Measurements from ENCODE around the gene FCHO2. TPM values are rescaled to one million over a fixed set of nuclear protein-coding genes. Genes with fewer than 3 reads are reported as not detected.
A peak's percentile ranks its signal among the peaks of the same experiment; 100 is the strongest.
"Not testable (repeated sequence)": the region's sequence is repeated elsewhere in the genome, so short reads cannot be mapped to it uniquely, and the experiment has no call there.

The FCHO2 gene
- total RNA-seq, 1 donor from 2014 or later = 32.4 TPM

DNA sequence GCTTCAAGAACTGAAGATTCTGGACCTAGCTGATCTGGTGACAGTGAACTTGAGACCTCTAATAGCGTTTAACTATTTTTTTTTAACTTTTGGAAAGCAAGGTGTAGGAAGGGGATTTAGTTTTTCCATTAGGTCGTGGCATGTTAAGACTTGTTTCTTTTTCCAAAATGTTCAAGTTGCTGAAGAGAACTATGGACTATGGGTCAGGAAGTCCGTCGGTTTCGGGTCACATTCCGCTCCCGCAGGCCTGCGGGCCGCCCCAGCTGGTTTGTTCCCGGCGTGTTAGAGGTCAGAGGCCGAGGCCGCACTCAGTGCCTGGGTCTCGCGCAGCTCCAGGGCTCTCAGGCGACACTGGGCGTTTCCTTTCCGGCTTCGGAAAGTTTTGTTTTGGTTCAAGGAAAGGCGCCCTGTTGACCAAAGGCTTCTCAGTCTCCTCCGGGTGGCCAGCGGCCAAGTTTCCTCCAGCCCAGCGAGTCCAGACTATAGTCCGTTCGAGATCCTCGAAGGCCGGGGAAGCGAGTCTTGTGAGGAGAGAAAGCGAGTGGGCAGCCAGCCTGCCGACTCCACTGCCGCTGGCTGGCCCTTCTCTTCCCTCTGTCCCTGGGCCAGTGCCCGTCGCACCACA is 586 bp upstream of the FCHO2 start:
- Histone ChIP-seq H3K27me3 (ENCODE audit: control insufficient read depth in 3 of 3, insufficient read depth in 3 of 3, low read length in 3 of 3) (no peaks in the 10 kb centered on the region), H3K9me3 (ENCODE audit: control insufficient read depth in 3 of 3, low read length in 3 of 3) (no peaks in the 10 kb centered on the region), H3K4me3 (ENCODE audit: low read length in 3 of 3) (peak overlapping the region; percentile 90 to 92 (median 90)), H3K9ac (ENCODE audit: low read depth in 1 of 3, low read length in 3 of 3) (peak overlapping the region; percentile 85 to 91 (median 88)), H3K27ac (ENCODE audit: low read depth, low read length) (peak overlapping the region; percentile 96), H3K36me3 (ENCODE audit: control insufficient read depth in 3 of 3, insufficient read depth in 3 of 3, low read length in 3 of 3) (no peaks in the 10 kb centered on the region), H3K4me1 (ENCODE audit: control insufficient read depth in 3 of 3, insufficient read depth in 3 of 3, low read length in 3 of 3) (peaks cover 14 to 21% (median 16%) of the 10 kb centered on the region in 3 donors)

GRCh38 chr5:72956324-72957140 is 691 bp downstream of the FCHO2 start:
- peaks cover 14 to 21% (median 16%) of the 10 kb centered on the region in 3 donors for H3K4me1 ChIP-seq (ENCODE audit: control insufficient read depth in 3 of 3, insufficient read depth in 3 of 3, low read length in 3 of 3)
- H3K36me3 ChIP-seq (ENCODE audit: control insufficient read depth in 3 of 3, insufficient read depth in 3 of 3, low read length in 3 of 3) = no peaks in the 10 kb centered on the region
- H3K27ac ChIP-seq (ENCODE audit: low read depth, low read length) = peak overlapping the region; percentile 96
- peak overlapping the region; percentile 90 to 92 (median 90) for H3K4me3 ChIP-seq (ENCODE audit: low read length in 3 of 3)
- no peaks in the 10 kb centered on the region for H3K9me3 ChIP-seq (ENCODE audit: control insufficient read depth in 3 of 3, low read length in 3 of 3)
- no peaks in the 10 kb centered on the region for H3K27me3 ChIP-seq (ENCODE audit: control insufficient read depth in 3 of 3, insufficient read depth in 3 of 3, low read length in 3 of 3)
- peak overlapping the region; percentile 85 to 91 (median 90) for H3K9ac ChIP-seq (ENCODE audit: low read depth in 1 of 3, low read length in 3 of 3)

DNA sequence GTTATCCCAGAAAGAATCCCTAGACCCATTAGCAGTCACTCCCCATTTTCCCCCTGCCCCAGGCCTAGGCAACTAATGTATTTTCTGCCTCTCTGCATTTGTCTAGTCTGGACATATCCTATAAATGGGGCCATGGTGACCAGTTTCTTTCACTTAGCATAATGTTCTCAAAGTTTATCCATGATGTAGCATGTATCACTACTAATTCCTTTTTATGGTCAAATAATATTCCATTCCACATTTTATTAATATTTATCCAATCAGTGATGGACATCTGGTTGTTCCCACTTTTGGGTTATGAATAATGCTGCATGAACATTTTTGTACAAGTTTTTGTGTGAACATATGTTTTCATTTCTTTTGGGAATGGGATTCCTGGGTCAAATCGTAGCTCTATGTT is 1.5 kb downstream of the FCHO2 start:
- peak overlapping the region; percentile 96 for H3K27ac ChIP-seq (ENCODE audit: low read depth, low read length)
- peak overlapping the region; percentile 90 to 92 (median 90) for H3K4me3 ChIP-seq (ENCODE audit: low read length in 3 of 3)
- H3K36me3 ChIP-seq (ENCODE audit: control insufficient read depth in 3 of 3, insufficient read depth in 3 of 3, low read length in 3 of 3) = no peaks in the 10 kb centered on the region
- peak overlapping the region; percentile 85 to 91 (median 90) for H3K9ac ChIP-seq (ENCODE audit: low read depth in 1 of 3, low read length in 3 of 3)
- H3K27me3 ChIP-seq (ENCODE audit: control insufficient read depth in 3 of 3, insufficient read depth in 3 of 3, low read length in 3 of 3) = no peaks in the 10 kb centered on the region
- peaks cover 14 to 21% (median 16%) of the 10 kb centered on the region in 3 donors for H3K4me1 ChIP-seq (ENCODE audit: control insufficient read depth in 3 of 3, insufficient read depth in 3 of 3, low read length in 3 of 3)
- no peaks in the 10 kb centered on the region for H3K9me3 ChIP-seq (ENCODE audit: control insufficient read depth in 3 of 3, low read length in 3 of 3)

DNA sequence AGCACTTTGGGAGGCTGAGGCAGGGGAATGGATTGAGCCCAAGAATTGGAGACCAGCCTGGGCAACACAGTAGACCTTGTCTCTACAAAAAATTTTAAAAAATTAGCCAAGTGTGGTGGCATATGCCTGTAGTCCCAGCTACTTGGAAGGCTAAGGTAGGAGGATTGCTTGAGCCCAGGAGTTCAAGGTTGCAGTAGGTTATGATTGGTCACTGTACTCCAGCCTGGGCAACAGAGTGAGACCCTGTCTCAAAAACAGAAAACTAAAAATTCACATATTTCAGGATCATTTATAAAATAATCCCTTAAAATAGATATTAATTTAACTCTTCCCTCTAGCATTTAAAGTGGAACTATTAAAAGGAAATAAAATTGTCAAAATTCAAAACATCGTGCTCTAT is 3.4 kb downstream of the FCHO2 start:
- Histone ChIP-seq H3K27me3 (ENCODE audit: control insufficient read depth in 3 of 3, insufficient read depth in 3 of 3, low read length in 3 of 3) (no peaks in the 10 kb centered on the region), H3K36me3 (ENCODE audit: control insufficient read depth in 3 of 3, insufficient read depth in 3 of 3, low read length in 3 of 3) (no peaks in the 10 kb centered on the region), H3K9me3 (ENCODE audit: control insufficient read depth in 3 of 3, low read length in 3 of 3) (no peaks in the 10 kb centered on the region), H3K4me3 (ENCODE audit: low read length in 3 of 3) (no peak overlapping the region), H3K27ac (ENCODE audit: low read depth, low read length) (no peak overlapping the region), H3K4me1 (ENCODE audit: control insufficient read depth in 3 of 3, insufficient read depth in 3 of 3, low read length in 3 of 3) (peaks cover 14 to 18% (median 16%) of the 10 kb centered on the region in 3 donors), H3K9ac (ENCODE audit: low read depth in 1 of 3, low read length in 3 of 3) (no peak overlapping the region)

GRCh38 chr5:72974481-72974880 is 18.6 kb downstream of the FCHO2 start:
- not testable (repeated sequence) for H3K9me3 ChIP-seq (ENCODE audit: control insufficient read depth in 3 of 3, low read length in 3 of 3); H3K4me1 ChIP-seq (ENCODE audit: control insufficient read depth in 3 of 3, insufficient read depth in 3 of 3, low read length in 3 of 3); H3K27ac ChIP-seq (ENCODE audit: low read depth, low read length); H3K36me3 ChIP-seq (ENCODE audit: control insufficient read depth in 3 of 3, insufficient read depth in 3 of 3, low read length in 3 of 3); H3K9ac ChIP-seq (ENCODE audit: low read depth in 1 of 3, low read length in 3 of 3); H3K27me3 ChIP-seq (ENCODE audit: control insufficient read depth in 3 of 3, insufficient read depth in 3 of 3, low read length in 3 of 3); H3K4me3 ChIP-seq (ENCODE audit: low read length in 3 of 3)

GRCh38 chr5:72976810-72977209 is 21.0 kb downstream of the FCHO2 start:
- H3K27me3 ChIP-seq (ENCODE audit: control insufficient read depth in 3 of 3, insufficient read depth in 3 of 3, low read length in 3 of 3); H3K36me3 ChIP-seq (ENCODE audit: control insufficient read depth in 3 of 3, insufficient read depth in 3 of 3, low read length in 3 of 3); H3K4me3 ChIP-seq (ENCODE audit: low read length in 3 of 3); H3K9ac ChIP-seq (ENCODE audit: low read depth in 1 of 3, low read length in 3 of 3); H3K27ac ChIP-seq (ENCODE audit: low read depth, low read length); H3K9me3 ChIP-seq (ENCODE audit: control insufficient read depth in 3 of 3, low read length in 3 of 3); H3K4me1 ChIP-seq (ENCODE audit: control insufficient read depth in 3 of 3, insufficient read depth in 3 of 3, low read length in 3 of 3): not testable (repeated sequence)

DNA sequence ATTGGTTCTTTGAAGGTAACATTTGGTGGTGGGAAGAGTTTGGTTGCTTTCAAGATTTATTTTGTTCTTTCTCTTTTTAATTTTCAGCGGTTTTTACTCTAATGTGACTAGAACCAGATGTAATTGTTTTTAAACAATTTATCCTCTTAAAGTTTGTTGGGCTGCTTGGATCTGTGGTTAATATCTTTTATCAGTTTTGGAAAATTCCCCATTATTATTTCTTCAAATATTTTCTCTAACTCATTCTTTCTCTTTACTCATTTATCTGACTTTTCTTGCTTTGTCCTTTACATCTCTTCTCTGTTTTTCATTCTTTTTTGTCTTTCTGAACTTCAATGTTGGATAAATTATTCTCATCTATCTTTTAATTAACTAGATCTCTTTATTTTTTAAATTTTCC is 29.9 kb downstream of the FCHO2 start:
- Histone ChIP-seq H3K4me1 (ENCODE audit: control insufficient read depth in 3 of 3, insufficient read depth in 3 of 3, low read length in 3 of 3) (no peaks in the 10 kb centered on the region), H3K9me3 (ENCODE audit: control insufficient read depth in 3 of 3, low read length in 3 of 3) (no peaks in the 10 kb centered on the region), H3K4me3 (ENCODE audit: low read length in 3 of 3) (no peak overlapping the region), H3K27ac (ENCODE audit: low read depth, low read length) (no peak overlapping the region), H3K36me3 (ENCODE audit: control insufficient read depth in 3 of 3, insufficient read depth in 3 of 3, low read length in 3 of 3) (peaks cover 0 to 3% (median 2%) of the 10 kb centered on the region in 3 donors), H3K27me3 (ENCODE audit: control insufficient read depth in 3 of 3, insufficient read depth in 3 of 3, low read length in 3 of 3) (no peaks in the 10 kb centered on the region), H3K9ac (ENCODE audit: low read depth in 1 of 3, low read length in 3 of 3) (no peak overlapping the region)

DNA sequence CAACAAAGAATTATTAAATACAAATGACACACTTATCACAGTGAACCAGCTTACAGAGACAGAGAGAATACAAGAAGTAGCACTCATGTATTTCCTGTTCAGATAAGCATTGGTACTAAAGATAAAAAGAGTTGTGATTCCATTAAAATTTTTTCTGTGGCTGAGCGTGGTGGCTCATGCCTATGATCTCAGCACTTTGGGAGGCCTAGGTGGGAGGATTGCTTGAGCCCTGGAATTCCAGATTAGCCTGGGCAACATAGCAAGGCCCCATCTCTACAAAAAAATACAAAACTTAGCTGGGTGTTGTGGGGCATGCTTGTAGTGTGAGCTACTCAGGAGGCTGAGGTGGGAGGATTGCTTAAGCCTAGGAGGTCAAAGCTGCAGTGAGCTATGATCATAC is 32.9 kb downstream of the FCHO2 start:
- no peaks in the 10 kb centered on the region for H3K4me1 ChIP-seq (ENCODE audit: control insufficient read depth in 3 of 3, insufficient read depth in 3 of 3, low read length in 3 of 3)
- peaks cover 3 to 13% (median 9%) of the 10 kb centered on the region in 3 donors for H3K36me3 ChIP-seq (ENCODE audit: control insufficient read depth in 3 of 3, insufficient read depth in 3 of 3, low read length in 3 of 3)
- no peaks in the 10 kb centered on the region for H3K9me3 ChIP-seq (ENCODE audit: control insufficient read depth in 3 of 3, low read length in 3 of 3)
- H3K4me3 ChIP-seq (ENCODE audit: low read length in 3 of 3) = no peak overlapping the region
- no peak overlapping the region for H3K27ac ChIP-seq (ENCODE audit: low read depth, low read length)
- no peaks in the 10 kb centered on the region for H3K27me3 ChIP-seq (ENCODE audit: control insufficient read depth in 3 of 3, insufficient read depth in 3 of 3, low read length in 3 of 3)
- H3K9ac ChIP-seq (ENCODE audit: low read depth in 1 of 3, low read length in 3 of 3) = no peak overlapping the region

DNA sequence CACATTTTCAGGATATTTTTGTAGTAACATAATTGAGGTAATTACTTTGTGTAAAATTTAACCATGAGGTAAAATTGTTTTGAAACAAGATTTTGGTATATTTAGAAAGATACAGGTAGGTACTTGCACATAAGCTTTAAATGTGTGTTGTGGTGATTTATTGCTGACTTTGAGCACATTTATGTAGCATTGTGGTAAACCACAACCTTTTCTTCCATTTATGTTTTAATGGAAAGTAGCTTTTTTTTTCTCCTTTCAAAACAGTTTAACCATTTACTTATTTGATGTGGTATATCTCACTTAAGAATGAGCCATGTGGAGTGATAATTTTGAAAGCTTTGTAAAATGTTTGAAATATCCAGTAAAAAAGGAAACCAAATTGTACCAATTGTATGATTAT is 35.6 kb downstream of the FCHO2 start:
- H3K36me3 ChIP-seq (ENCODE audit: control insufficient read depth in 3 of 3, insufficient read depth in 3 of 3, low read length in 3 of 3) = peaks cover 3 to 18% (median 13%) of the 10 kb centered on the region in 3 donors
- H3K27me3 ChIP-seq (ENCODE audit: control insufficient read depth in 3 of 3, insufficient read depth in 3 of 3, low read length in 3 of 3) = no peaks in the 10 kb centered on the region

DNA sequence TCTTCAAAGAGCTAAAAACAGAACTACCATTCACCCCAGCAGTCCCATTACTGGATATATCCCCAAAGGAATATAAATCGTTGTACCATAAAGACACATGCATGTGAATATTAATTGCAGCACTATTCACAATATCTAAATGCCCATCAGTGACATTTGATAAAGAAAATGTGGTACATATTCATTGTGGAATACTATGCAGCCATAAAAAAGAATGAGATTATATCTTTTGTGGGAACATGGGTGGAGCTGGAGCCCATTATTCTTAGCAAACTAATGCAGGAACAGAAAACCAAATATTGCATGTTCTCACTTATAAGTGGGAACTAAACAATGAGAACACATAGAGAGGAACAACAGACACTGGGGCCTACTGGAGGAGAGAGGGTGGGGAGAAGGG is 38.7 kb downstream of the FCHO2 start:
- Histone ChIP-seq H3K27ac (ENCODE audit: low read depth, low read length) (no peak overlapping the region), H3K9me3 (ENCODE audit: control insufficient read depth in 3 of 3, low read length in 3 of 3) (no peaks in the 10 kb centered on the region), H3K27me3 (ENCODE audit: control insufficient read depth in 3 of 3, insufficient read depth in 3 of 3, low read length in 3 of 3) (no peaks in the 10 kb centered on the region), H3K4me3 (ENCODE audit: low read length in 3 of 3) (no peak overlapping the region), H3K9ac (ENCODE audit: low read depth in 1 of 3, low read length in 3 of 3) (no peak overlapping the region), H3K36me3 (ENCODE audit: control insufficient read depth in 3 of 3, insufficient read depth in 3 of 3, low read length in 3 of 3) (peaks cover 9 to 25% (median 17%) of the 10 kb centered on the region in 3 donors), H3K4me1 (ENCODE audit: control insufficient read depth in 3 of 3, insufficient read depth in 3 of 3, low read length in 3 of 3) (no peaks in the 10 kb centered on the region)

More for the DNA sequence above, 35.6 kb downstream of the FCHO2 start:
- H3K4me1 ChIP-seq (ENCODE audit: control insufficient read depth in 3 of 3, insufficient read depth in 3 of 3, low read length in 3 of 3) = no peaks in the 10 kb centered on the region
- H3K9ac ChIP-seq (ENCODE audit: low read depth in 1 of 3, low read length in 3 of 3) = no peak overlapping the region
- H3K4me3 ChIP-seq (ENCODE audit: low read length in 3 of 3) = no peak overlapping the region
- H3K9me3 ChIP-seq (ENCODE audit: control insufficient read depth in 3 of 3, low read length in 3 of 3) = no peaks in the 10 kb centered on the region
- no peak overlapping the region for H3K27ac ChIP-seq (ENCODE audit: low read depth, low read length)
